Stimulated activated memory B cell treated with anti-CD40 and anti-IgM and Interleukin-4, amounts not matched to agents 10 μg/mL and 1 μg/mL and 100 μg/mL, for 72 hours (primary cell): ENCODE results near the gene TBC1D14.
A peak's percentile ranks its signal among the peaks of the same experiment; 100 is the strongest.
"Not testable (repeated sequence)": the region's sequence is repeated elsewhere in the genome, so short reads cannot be mapped to it uniquely, and the experiment has no call there.

Experiments used
- ATAC-seq: fragments of 150-1000 bp; cut with Tn5 transposase; 2 replicates; pipeline ENCODE4 v1.10.0; 2021
- H3K27ac Mint-ChIP-seq: one replicate; pipeline ENCODE4 v1.8.0; 2022; ENCODE audit warnings: mild to moderate bottlenecking, mixed read lengths
- H3K27me3 Mint-ChIP-seq: one replicate; pipeline ENCODE4 v1.8.0; 2022; ENCODE audit warnings: mixed read lengths
- H3K36me3 Mint-ChIP-seq: one replicate; pipeline ENCODE4 v1.8.0; 2022; ENCODE audit warnings: mixed read lengths
- H3K4me1 Mint-ChIP-seq: one replicate; pipeline ENCODE4 v1.8.0; 2022; ENCODE audit warnings: mixed read lengths
- H3K4me3 Mint-ChIP-seq: one replicate; pipeline ENCODE4 v1.8.0; 2022; ENCODE audit warnings: mild to moderate bottlenecking, moderate library complexity, mixed read lengths
- H3K9me3 Mint-ChIP-seq: one replicate; pipeline ENCODE4 v1.8.0; 2022; ENCODE audit warnings: mixed read lengths

The TBC1D14 gene

GRCh38 chr4:6898763-6899162 lies 10.9 kb upstream of the TBC1D14 start:
- Mint-ChIP-seq H3K4me1 (peaks cover 7% of the 10 kb centered on the region), H3K4me3 (no peak overlapping the region), H3K27me3 (peaks cover 11% of the 10 kb centered on the region), H3K36me3 (no peaks in the 10 kb centered on the region), H3K9me3 (no peaks in the 10 kb centered on the region), H3K27ac (no peak overlapping the region)
- no peak for ATAC-seq

- H3K27me3 Mint-ChIP-seq = peaks cover 11% of the 10 kb centered on the region
- H3K4me1 Mint-ChIP-seq = peaks cover 7% of the 10 kb centered on the region
- H3K36me3 Mint-ChIP-seq = no peaks in the 10 kb centered on the region
- no peak overlapping the region for H3K27ac Mint-ChIP-seq
- no peak for ATAC-seq
- no peaks in the 10 kb centered on the region for H3K9me3 Mint-ChIP-seq
- H3K4me3 Mint-ChIP-seq = no peak overlapping the region
These were observed 9.3 kb upstream of the TBC1D14 start for GRCh38 chr4:6900181-6900812.

GRCh38 chr4:6900956-6901355 lies 8.7 kb upstream of the TBC1D14 start:
- Mint-ChIP-seq H3K4me1 (peaks cover 7% of the 10 kb centered on the region), H3K36me3 (no peaks in the 10 kb centered on the region), H3K4me3 (no peak overlapping the region), H3K27ac (no peak overlapping the region), H3K9me3 (no peaks in the 10 kb centered on the region), H3K27me3 (peaks cover 11% of the 10 kb centered on the region)
- ATAC-seq = peak; percentile 42

GRCh38 chr4:6901669-6902317 lies 7.8 kb upstream of the TBC1D14 start:
- Mint-ChIP-seq H3K9me3 (no peaks in the 10 kb centered on the region), H3K36me3 (no peaks in the 10 kb centered on the region), H3K4me1 (peaks cover 7% of the 10 kb centered on the region), H3K27ac (no peak overlapping the region), H3K27me3 (peaks cover 13% of the 10 kb centered on the region), H3K4me3 (no peak overlapping the region)
- peak; percentile 48 for ATAC-seq

- Mint-ChIP-seq H3K9me3 (no peaks in the 10 kb centered on the region), H3K4me1 (peaks cover 11% of the 10 kb centered on the region), H3K27me3 (peaks cover 20% of the 10 kb centered on the region), H3K4me3 (no peak overlapping the region), H3K36me3 (no peaks in the 10 kb centered on the region), H3K27ac (no peak overlapping the region)
- ATAC-seq = no peak
These were observed 7.1 kb upstream of the TBC1D14 start for GRCh38 chr4:6902318-6903042.

- Mint-ChIP-seq H3K4me1 (peaks cover 26% of the 10 kb centered on the region), H3K27me3 (peaks cover 9% of the 10 kb centered on the region), H3K9me3 (no peaks in the 10 kb centered on the region), H3K27ac (no peak overlapping the region), H3K36me3 (no peaks in the 10 kb centered on the region), H3K4me3 (no peak overlapping the region)
- no peak for ATAC-seq
These were observed 3.8 kb upstream of the TBC1D14 start for GRCh38 chr4:6905516-6906445.

GRCh38 chr4:6906486-6906885 lies 3.1 kb upstream of the TBC1D14 start:
- not testable (repeated sequence) for H3K27me3 Mint-ChIP-seq, H3K4me3 Mint-ChIP-seq, H3K27ac Mint-ChIP-seq, H3K36me3 Mint-ChIP-seq, ATAC-seq, H3K9me3 Mint-ChIP-seq
- H3K4me1 Mint-ChIP-seq = peaks cover 33% of the 10 kb centered on the region

- Mint-ChIP-seq H3K4me1 (peaks cover 42% of the 10 kb centered on the region), H3K27me3 (peaks cover 9% of the 10 kb centered on the region), H3K36me3 (no peaks in the 10 kb centered on the region), H3K4me3 (no peak overlapping the region), H3K9me3 (no peaks in the 10 kb centered on the region), H3K27ac (no peak overlapping the region)
- no peak for ATAC-seq
These were observed 1.9 kb upstream of the TBC1D14 start for GRCh38 chr4:6907658-6908191.

- Mint-ChIP-seq H3K36me3 (no peaks in the 10 kb centered on the region), H3K27ac (peak overlapping the region; percentile 84), H3K4me1 (peaks cover 47% of the 10 kb centered on the region), H3K9me3 (no peaks in the 10 kb centered on the region), H3K4me3 (peak overlapping the region; percentile 84), H3K27me3 (peaks cover 9% of the 10 kb centered on the region)
- no peak for ATAC-seq
These were observed 1.1 kb upstream of the TBC1D14 start for GRCh38 chr4:6908432-6909112.

GRCh38 chr4:6909970-6910339 lies 329 bp downstream of the TBC1D14 start:
- Mint-ChIP-seq H3K9me3 (no peaks in the 10 kb centered on the region), H3K27me3 (peaks cover 9% of the 10 kb centered on the region), H3K36me3 (no peaks in the 10 kb centered on the region), H3K4me1 (peaks cover 47% of the 10 kb centered on the region), H3K27ac (peak overlapping the region; percentile 98), H3K4me3 (peak overlapping the region; percentile 97)
- ATAC-seq = peak; percentile 53

- peaks cover 50% of the 10 kb centered on the region for H3K4me1 Mint-ChIP-seq
- H3K36me3 Mint-ChIP-seq = no peaks in the 10 kb centered on the region
These were observed 824 bp downstream of the TBC1D14 start for GRCh38 chr4:6910340-6910959.

GRCh38 chr4:6910960-6911874 lies 1.6 kb downstream of the TBC1D14 start:
- peaks cover 9% of the 10 kb centered on the region for H3K27me3 Mint-ChIP-seq
- H3K4me3 Mint-ChIP-seq = peak overlapping the region; percentile 97
- no peak for ATAC-seq
- peaks cover 58% of the 10 kb centered on the region for H3K4me1 Mint-ChIP-seq
- no peaks in the 10 kb centered on the region for H3K9me3 Mint-ChIP-seq
- H3K27ac Mint-ChIP-seq = peak overlapping the region; percentile 98
- H3K36me3 Mint-ChIP-seq = no peaks in the 10 kb centered on the region

More at GRCh38 chr4:6910340-6910959, 824 bp downstream of the TBC1D14 start:
- peak overlapping the region; percentile 98 for H3K27ac Mint-ChIP-seq
- H3K4me3 Mint-ChIP-seq = peak overlapping the region; percentile 97
- peaks cover 9% of the 10 kb centered on the region for H3K27me3 Mint-ChIP-seq
- H3K9me3 Mint-ChIP-seq = no peaks in the 10 kb centered on the region
- no peak for ATAC-seq

- not testable (repeated sequence) for ATAC-seq, H3K27me3 Mint-ChIP-seq, H3K36me3 Mint-ChIP-seq, H3K9me3 Mint-ChIP-seq
- Mint-ChIP-seq H3K4me3 (peak overlapping the region; percentile 97), H3K4me1 (peaks cover 65% of the 10 kb centered on the region), H3K27ac (peak overlapping the region; percentile 98)
These were observed 2.3 kb downstream of the TBC1D14 start for GRCh38 chr4:6911917-6912316.
